Measurements from ENCODE around the gene DENND5B. TPM values are rescaled to one million over a fixed set of nuclear protein-coding genes. Genes with fewer than 3 reads are reported as not detected.
A peak's percentile ranks its signal among the peaks of the same experiment; 100 is the strongest.
"Not testable (repeated sequence)": the region's sequence is repeated elsewhere in the genome, so short reads cannot be mapped to it uniquely, and the experiment has no call there.

Gene DENND5B
- total and polyA plus RNA-seq, 11 donors: 8.2 to 58.9 (median 44.0) TPM

DNA sequence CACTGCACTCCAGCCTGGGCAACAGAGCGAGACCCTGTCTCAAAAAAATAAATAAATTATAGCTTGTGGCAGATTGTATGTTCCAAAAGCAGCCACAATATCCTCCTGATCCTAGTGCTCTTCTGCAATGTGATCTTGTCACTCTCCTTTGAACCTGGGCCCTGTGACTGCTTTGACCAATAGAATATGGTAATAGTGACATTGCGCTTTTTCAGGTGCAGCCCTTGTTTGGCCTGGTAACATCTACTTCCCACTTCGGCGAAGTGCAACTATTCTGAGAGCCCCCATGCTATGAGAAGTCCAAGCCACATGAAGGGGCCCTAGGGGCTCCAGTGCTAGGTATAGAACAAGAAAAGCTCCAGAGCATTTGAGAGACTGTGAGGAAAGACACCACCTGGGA is 31.1 kb upstream of the DENND5B start:
- TF ChIP-seq POLR2A (IDR thresholded peaks at IDR 0.05): no peak
- TF ChIP-seq, protein P1, sequence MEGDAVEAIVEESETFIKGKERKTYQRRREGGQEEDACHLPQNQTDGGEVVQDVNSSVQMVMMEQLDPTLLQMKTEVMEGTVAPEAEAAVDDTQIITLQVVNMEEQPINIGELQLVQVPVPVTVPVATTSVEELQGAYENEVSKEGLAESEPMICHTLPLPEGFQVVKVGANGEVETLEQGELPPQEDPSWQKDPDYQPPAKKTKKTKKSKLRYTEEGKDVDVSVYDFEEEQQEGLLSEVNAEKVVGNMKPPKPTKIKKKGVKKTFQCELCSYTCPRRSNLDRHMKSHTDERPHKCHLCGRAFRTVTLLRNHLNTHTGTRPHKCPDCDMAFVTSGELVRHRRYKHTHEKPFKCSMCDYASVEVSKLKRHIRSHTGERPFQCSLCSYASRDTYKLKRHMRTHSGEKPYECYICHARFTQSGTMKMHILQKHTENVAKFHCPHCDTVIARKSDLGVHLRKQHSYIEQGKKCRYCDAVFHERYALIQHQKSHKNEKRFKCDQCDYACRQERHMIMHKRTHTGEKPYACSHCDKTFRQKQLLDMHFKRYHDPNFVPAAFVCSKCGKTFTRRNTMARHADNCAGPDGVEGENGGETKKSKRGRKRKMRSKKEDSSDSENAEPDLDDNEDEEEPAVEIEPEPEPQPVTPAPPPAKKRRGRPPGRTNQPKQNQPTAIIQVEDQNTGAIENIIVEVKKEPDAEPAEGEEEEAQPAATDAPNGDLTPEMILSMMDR (IDR thresholded peaks at IDR 0.05): no peak
- Histone ChIP-seq H3K27ac (no peak overlapping the region), H3K36me3 (no peaks in the 10 kb centered on the region), H3K27me3 (no peaks in the 10 kb centered on the region), H3K4me1 (peaks cover 0 to 9% (median 0%) of the 10 kb centered on the region in 12 donors), H3K9me3 (no peaks in the 10 kb centered on the region), H3K4me3 (no peak overlapping the region)
- ATAC-seq: no peak
- 92 to 100% (median 96%) methylated on average over 4 of the region's 4 CpGs for WGBS, 4 donors
- DNase-seq: no peak
- intact Hi-C loops (cut with DNase I): no loop called here

DNA sequence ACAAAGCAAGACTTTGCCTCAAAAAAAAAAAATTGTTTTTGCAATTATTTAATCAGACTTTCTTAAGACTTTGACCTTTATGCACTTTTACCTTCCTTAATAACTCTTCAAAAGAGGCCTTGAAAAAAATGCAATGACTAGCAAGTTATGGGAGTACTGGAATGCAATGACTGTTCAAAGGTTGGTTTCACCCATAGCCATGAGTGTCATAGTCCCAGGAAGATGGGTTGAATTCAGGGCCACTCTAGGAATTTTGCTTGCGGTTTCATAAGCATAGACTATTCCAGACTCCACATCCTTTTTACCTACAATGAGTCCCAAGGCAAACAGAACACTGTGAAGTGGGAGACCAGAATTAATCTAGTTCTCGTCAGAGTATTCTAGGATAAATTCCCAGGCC is 29.4 kb upstream of the DENND5B start:
- no peak overlapping the region for H3K27ac ChIP-seq
- DNase-seq: no peak
- no peak overlapping the region for H3K4me3 ChIP-seq
- intact Hi-C loops (cut with DNase I): no loop called here
- 66 to 91% (median 86%) methylated on average over 2 of the region's 2 CpGs for WGBS, 4 donors
- no peak for ATAC-seq
- no peaks in the 10 kb centered on the region for H3K36me3 ChIP-seq
- H3K9me3 ChIP-seq: no peaks in the 10 kb centered on the region
- no peaks in the 10 kb centered on the region for H3K27me3 ChIP-seq
- H3K4me1 ChIP-seq: peaks cover 0 to 9% (median 0%) of the 10 kb centered on the region in 12 donors
- TF ChIP-seq, protein P1 (IDR thresholded peaks at IDR 0.05): no peak
- TF ChIP-seq POLR2A (IDR thresholded peaks at IDR 0.05): no peak

DNA sequence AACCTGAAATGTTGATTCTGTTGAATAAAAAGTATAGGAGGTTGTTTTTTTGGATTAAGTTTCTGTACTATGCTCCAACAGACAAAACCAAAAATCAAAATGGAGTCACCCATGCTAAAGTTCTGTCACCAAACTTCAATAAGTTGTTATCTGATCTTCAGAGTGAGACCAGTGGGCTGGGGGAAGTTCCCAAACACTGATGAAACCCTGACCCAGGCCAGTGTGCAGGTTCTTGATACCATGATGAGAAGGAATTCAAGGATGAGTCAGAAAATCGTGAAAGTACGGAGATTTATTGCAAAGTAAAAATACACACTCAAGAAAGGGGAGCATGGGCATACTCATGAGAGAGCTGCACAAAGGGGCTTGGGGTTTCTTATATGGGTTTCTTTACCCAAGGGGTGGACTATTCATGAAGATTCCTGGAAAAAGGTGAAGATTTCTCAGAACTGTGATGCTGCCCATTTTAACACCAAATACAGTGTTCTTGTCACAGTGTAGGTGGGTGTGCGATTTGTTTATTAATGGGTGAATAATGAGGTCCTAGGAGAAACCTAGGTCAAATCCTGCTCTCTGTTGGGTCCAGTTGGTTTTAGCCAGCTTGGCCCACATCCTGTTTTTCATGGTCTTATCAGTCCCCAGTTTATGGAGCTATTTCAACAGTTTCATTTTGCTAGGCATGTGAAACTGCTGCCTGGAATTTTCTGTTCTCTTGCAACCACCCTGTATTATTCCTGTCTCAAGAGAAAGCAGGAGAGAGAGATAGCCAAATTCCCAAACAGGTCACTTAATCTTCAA is 27.5 kb upstream of the DENND5B start:
- Histone ChIP-seq H3K4me3 (no peak overlapping the region), H3K36me3 (no peaks in the 10 kb centered on the region), H3K27me3 (no peaks in the 10 kb centered on the region), H3K4me1 (peaks cover 0 to 9% (median 0%) of the 10 kb centered on the region in 12 donors), H3K27ac (peak overlapping the region in 1 of 12 donors; percentile 14), H3K9me3 (no peaks in the 10 kb centered on the region)
- WGBS, 4 donors: 84 to 92% (median 88%) methylated on average over 3 of the region's 3 CpGs
- intact Hi-C loops (cut with DNase I): no loop called here
- TF ChIP-seq POLR2A (IDR thresholded peaks at IDR 0.05): no peak
- TF ChIP-seq, protein P1 (IDR thresholded peaks at IDR 0.05): no peak
- DNase-seq (no peak), ATAC-seq (no peak)

DNA sequence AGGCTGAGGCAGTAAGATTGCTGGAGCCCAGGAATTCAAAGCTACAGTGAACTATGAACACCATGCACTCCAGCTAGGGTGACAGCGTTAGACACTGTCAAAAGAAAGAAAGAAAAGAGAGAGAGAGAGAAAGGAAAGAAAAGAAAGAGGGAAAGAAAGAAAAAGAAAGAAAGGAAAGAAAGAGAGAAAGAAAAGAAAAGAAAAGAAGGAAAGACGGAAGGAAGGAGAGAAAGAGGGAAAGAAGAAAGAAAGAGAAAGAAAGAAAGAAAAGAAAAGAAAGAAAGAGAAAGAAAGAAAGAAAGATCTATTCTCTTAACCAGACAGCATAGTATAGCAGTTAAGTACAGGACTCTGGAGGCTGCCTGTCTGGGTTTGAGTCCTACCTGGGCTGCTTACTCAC is 21.9 kb upstream of the DENND5B start:
- no peak for TF ChIP-seq POLR2A (IDR thresholded peaks at IDR 0.05)
- TF ChIP-seq, protein P1 (IDR thresholded peaks at IDR 0.05): no peak
- peaks cover 0 to 22% (median 16%) of the 10 kb centered on the region in 12 donors for H3K9me3 ChIP-seq
- no peaks in the 10 kb centered on the region for H3K27me3 ChIP-seq
- no peak for ATAC-seq
- H3K4me3 ChIP-seq: no peak overlapping the region
- intact Hi-C loops (cut with DNase I): loop anchor here in 1 of 10 donors (1.0 kb wide), 1 partner anchor 13 kb away; no protein-coding TSS in a partner anchor
- WGBS, 4 donors: 88 to 90% (median 88%) methylated on average over 2 of the region's 2 CpGs
- H3K36me3 ChIP-seq: no peaks in the 10 kb centered on the region
- no peak for DNase-seq
- H3K4me1 ChIP-seq: no peaks in the 10 kb centered on the region
- no peak overlapping the region for H3K27ac ChIP-seq

DNA sequence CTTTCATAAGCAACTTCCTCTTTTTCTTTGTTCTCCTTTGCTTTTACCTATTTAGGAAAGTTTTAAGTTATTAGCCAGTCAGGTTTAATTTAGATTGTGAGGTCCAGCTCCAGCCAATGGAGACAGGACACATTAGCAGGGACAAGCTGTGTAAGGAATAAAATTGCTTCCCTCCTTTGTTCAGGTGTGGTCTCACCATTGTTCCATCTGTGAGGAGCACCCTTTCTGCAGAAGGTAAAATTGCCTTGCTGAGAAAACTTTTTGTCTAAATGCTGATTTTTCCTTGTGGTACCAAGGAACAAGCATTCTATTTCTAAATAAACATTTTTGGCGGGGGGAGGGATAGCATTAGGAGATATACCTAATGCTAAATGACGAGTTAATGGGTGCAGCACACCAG is 17.4 kb upstream of the DENND5B start:
- not testable (repeated sequence) for H3K4me3 ChIP-seq, ATAC-seq

More for the DNA sequence above, 17.4 kb upstream of the DENND5B start:
- H3K9me3 ChIP-seq: peaks cover 0 to 31% (median 17%) of the 10 kb centered on the region in 12 donors
- DNase-seq; H3K36me3 ChIP-seq; H3K4me1 ChIP-seq; H3K27me3 ChIP-seq; H3K27ac ChIP-seq; intact Hi-C loops (cut with DNase I): not testable (repeated sequence)
- WGBS, 4 donors: 85 to 89% (median 88%) methylated on average over 2 of the region's 2 CpGs

Measured in heart left ventricle (tissue), 16 donors.